Panc1 (cell line): ENCODE measurements around the gene CES3. TPM values are rescaled to one million over a fixed set of nuclear protein-coding genes. Genes with fewer than 3 reads are reported as not detected.

Experiments used
- ATAC-seq: fragments of 200-7000 bp; cut with Tn5 transposase; 2 replicates; pipeline ENCODE4 v1.9.1; 2020; ENCODE audit warnings: mild to moderate bottlenecking, moderate library complexity
- BruUV-seq: library from RNA; stranded (reverse); fragments of 400-500 nt; replicated peaks from 2 replicates; lab custom pipeline; 2021; lab: Mats Ljungman, UMichigan
- CTCF ChIA-PET: fragments of 300-600 bp; sonication (Branson Sonifier 250); formaldehyde crosslinking; loops from one replicate; lab custom pipeline; 2022; ENCODE audit warnings: antibody characterized with exemption; lab: Charles Lee
- POLR2A ChIA-PET: fragments of 300-600 bp; sonication (Branson Sonifier 250); formaldehyde crosslinking; loops from one replicate; lab custom pipeline; 2022; ENCODE audit warnings: antibody characterized with exemption; lab: Charles Lee
- DNase-seq: peaks from one replicate; pipeline ENCODE4 v3.0.0-alpha.2; 2010; ENCODE audit warnings: low read depth, low spot score
- H3K27ac ChIP-seq: 2 replicates; pipeline ENCODE4 v1.5.1; 2011; ENCODE audit warnings: mild to moderate bottlenecking, low read length, inconsistent platforms
- H3K27me3 ChIP-seq: fragments of 200-500 bp; sonication (Bioruptor generic); 2 replicates; pipeline ENCODE4 v1.6.0; 2014; ENCODE audit warnings: low read length, inconsistent platforms; ENCODE audit not compliant: control insufficient read depth, insufficient read depth
- H3K36me3 ChIP-seq: fragments of 200-500 bp; sonication (Bioruptor generic); 2 replicates; pipeline ENCODE4 v1.5.1; 2014; ENCODE audit warnings: inconsistent platforms, mild to moderate bottlenecking, low read length, moderate library complexity; ENCODE audit not compliant: control insufficient read depth, insufficient read depth
- H3K4me1 ChIP-seq: 2 replicates; pipeline ENCODE4 v1.5.1; 2011; ENCODE audit warnings: inconsistent platforms, mild to moderate bottlenecking, low read length, moderate library complexity; ENCODE audit not compliant: control insufficient read depth, insufficient read depth
- H3K4me3 ChIP-seq, 2 experiments: 2 replicates each; pipeline ENCODE4 v1.5.1; 2011 to 2012; ENCODE audit warnings: low read depth in 2 of 2, low read length in 2 of 2, mild to moderate bottlenecking in 2 of 2, inconsistent platforms in 1 of 2, moderate library complexity in 1 of 2
- H3K9me3 ChIP-seq: fragments of 200-500 bp; sonication (Bioruptor generic); 2 replicates; pipeline ENCODE4 v1.5.1; 2014; ENCODE audit warnings: low read depth, mild to moderate bottlenecking, inconsistent platforms, low read length, moderate library complexity; ENCODE audit not compliant: control insufficient read depth, insufficient read depth
- POLR2AphosphoS5 ChIP-seq: IDR thresholded peaks from 2 replicates; pipeline ENCODE4 v1.6.1; 2012; ENCODE audit warnings: mild to moderate bottlenecking, low read depth, low read length, moderate library complexity
- REST ChIP-seq, 2 experiments: IDR thresholded peaks; 2 replicates each; pipeline ENCODE4 v1.6.1; 2011 to 2012; ENCODE audit warnings: low read depth in 2 of 2, control low read depth in 1 of 2, low read length in 1 of 2, mild to moderate bottlenecking in 1 of 2, moderate library complexity in 1 of 2; ENCODE audit not compliant: insufficient read depth in 1 of 2
- SIN3A ChIP-seq: IDR thresholded peaks from 2 replicates; pipeline ENCODE4 v1.6.1; 2012; ENCODE audit warnings: low read depth, mild to moderate bottlenecking, low read length, moderate library complexity, borderline replicate concordance; ENCODE audit not compliant: insufficient read depth
- TCF7L2 ChIP-seq: IDR thresholded peaks from 2 replicates; pipeline ENCODE4 v1.6.1; 2011; ENCODE audit warnings: mild to moderate bottlenecking, low read depth, low read length, inconsistent platforms
- in situ Hi-C: cut with HindIII; loops from 2 replicates; pipeline ENCODE4 v1.10.0; 2016; ENCODE audit warnings: low sequenced_read_pairs, low pct_unique_long_range_greater_than_20kb
- intact Hi-C: fragments of 100-400 bp; cut with micrococcal nuclease; formaldehyde crosslinking; loops from one replicate; pipeline ENCODE4 v1.10.0; 2022; ENCODE audit not compliant: unreplicated experiment
- total RNA-seq: library from RNA; stranded (reverse); gene quantifications from one replicate; pipeline ENCODE4 v1.2.1, GENCODE V29; 2021; ENCODE audit not compliant: unreplicated experiment
- TF ChIP-seq, protein P1 (sequence below): fragments of 450-650 bp; IDR thresholded peaks from 2 replicates; pipeline ENCODE4 v1.5.1; 2017; ENCODE audit warnings: mild to moderate bottlenecking

Gene CES3
- total RNA-seq, 1 experiment from 2014 or later: not detected

DNA sequence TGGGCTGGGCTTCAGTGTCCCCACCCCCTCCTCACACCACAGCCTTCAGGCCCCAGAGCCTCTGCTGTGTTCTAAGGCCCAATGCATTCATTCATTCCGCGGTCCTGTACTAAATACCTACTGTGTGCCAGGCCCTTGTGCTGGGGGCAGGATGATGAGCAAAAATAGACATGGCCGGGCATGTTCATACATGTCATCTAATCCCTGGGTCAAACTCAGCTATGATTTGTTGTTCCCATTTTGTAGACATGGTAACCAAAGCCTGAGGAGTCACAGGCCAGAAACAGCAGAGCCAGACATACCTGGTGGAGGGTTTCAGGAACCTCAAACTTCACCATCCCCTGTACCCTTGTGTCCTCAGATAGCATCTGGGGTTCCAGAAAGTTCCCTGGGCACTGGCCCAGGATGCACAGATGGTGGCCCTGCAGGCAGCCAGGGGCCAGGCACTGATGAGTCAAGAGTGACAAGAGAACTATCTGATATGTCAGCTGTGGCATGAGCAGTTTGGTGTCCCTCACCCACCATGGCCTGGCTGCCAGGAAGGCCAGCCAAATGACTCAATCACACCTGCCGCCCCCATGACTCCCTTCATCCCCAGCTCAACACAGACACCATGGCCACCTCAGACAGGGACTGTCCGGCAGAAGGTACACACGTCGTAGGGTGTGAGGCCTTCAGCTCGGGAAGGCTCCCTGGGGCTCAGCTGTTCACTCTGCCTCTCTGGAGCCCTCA lies 33.0 kb upstream of the CES3 start:
- Histone ChIP-seq H3K36me3 (no peaks in the 10 kb centered on the region), H3K4me3 (no peak overlapping the region), H3K27ac (no peak overlapping the region), H3K27me3 (no peaks in the 10 kb centered on the region), H3K9me3 (no peaks in the 10 kb centered on the region), H3K4me1 (peaks cover 6% of the 10 kb centered on the region; the same call in 1 of the 2 replicates)
- ATAC-seq (no peak), DNase-seq (no peak)
- in situ Hi-C loops: no loop called here
- TF ChIP-seq, protein P1, sequence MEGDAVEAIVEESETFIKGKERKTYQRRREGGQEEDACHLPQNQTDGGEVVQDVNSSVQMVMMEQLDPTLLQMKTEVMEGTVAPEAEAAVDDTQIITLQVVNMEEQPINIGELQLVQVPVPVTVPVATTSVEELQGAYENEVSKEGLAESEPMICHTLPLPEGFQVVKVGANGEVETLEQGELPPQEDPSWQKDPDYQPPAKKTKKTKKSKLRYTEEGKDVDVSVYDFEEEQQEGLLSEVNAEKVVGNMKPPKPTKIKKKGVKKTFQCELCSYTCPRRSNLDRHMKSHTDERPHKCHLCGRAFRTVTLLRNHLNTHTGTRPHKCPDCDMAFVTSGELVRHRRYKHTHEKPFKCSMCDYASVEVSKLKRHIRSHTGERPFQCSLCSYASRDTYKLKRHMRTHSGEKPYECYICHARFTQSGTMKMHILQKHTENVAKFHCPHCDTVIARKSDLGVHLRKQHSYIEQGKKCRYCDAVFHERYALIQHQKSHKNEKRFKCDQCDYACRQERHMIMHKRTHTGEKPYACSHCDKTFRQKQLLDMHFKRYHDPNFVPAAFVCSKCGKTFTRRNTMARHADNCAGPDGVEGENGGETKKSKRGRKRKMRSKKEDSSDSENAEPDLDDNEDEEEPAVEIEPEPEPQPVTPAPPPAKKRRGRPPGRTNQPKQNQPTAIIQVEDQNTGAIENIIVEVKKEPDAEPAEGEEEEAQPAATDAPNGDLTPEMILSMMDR: no peak
- TF ChIP-seq SIN3A: no peak
- no peak for TF ChIP-seq TCF7L2
- TF ChIP-seq REST (IDR thresholded peaks at IDR 0.05; ENCODE audit: insufficient read depth in 1 of 2, low read depth in 2 of 2, low read length in 1 of 2): no peak
- TF ChIP-seq POLR2AphosphoS5: no peak
- intact Hi-C loops: no loop called here
- ChIA-PET POLR2A (interaction anchor here (0.7 kb wide), 1 partner anchor 11 kb away, joined by 5 read pairs; no protein-coding TSS in a partner anchor), CTCF (interaction anchor here (0.6 to 0.9 kb wide), 4 partner anchors 18 to 233 kb away, joined by 3 to 5 read pairs (median 3); no protein-coding TSS in a partner anchor)
- BruUV-seq: no TSS peak

GRCh38 chr16:66928702-66929388 lies 32.2 kb upstream of the CES3 start:
- no peak for TF ChIP-seq REST (IDR thresholded peaks at IDR 0.05; ENCODE audit: insufficient read depth in 1 of 2, low read depth in 2 of 2, low read length in 1 of 2)
- no peak for TF ChIP-seq POLR2AphosphoS5
- no peak for TF ChIP-seq SIN3A
- no peak for TF ChIP-seq TCF7L2
- TF ChIP-seq, protein P1: no peak; the same call in 1 of the 2 replicates
- no TSS peak for BruUV-seq
- no peaks in the 10 kb centered on the region for H3K9me3 ChIP-seq
- intact Hi-C loops: no loop called here
- H3K4me3 ChIP-seq: no peak overlapping the region
- peaks cover 5% of the 10 kb centered on the region; the same call in 1 of the 2 replicates for H3K36me3 ChIP-seq
- H3K27me3 ChIP-seq: no peaks in the 10 kb centered on the region
- H3K4me1 ChIP-seq: peaks cover 6% of the 10 kb centered on the region; the same call in 1 of the 2 replicates
- ChIA-PET CTCF (interaction anchor here (0.6 to 0.9 kb wide), 3 partner anchors 17 to 34 kb away, joined by 3 to 5 read pairs (median 3); no protein-coding TSS in a partner anchor), POLR2A (interaction anchor here (0.7 kb wide), 1 partner anchor 10 kb away, joined by 5 read pairs; no protein-coding TSS in a partner anchor)
- ATAC-seq (no peak), DNase-seq (no peak)
- H3K27ac ChIP-seq: no peak overlapping the region
- in situ Hi-C loops: no loop called here
